ENCODE data around the gene PROX1.

GRCh38 chr1:213986020-213986924, 1.5 kb upstream of the PROX1 start:
- TF ChIP-seq CTCF (IDR thresholded peaks at IDR 0.05) (no peak), POLR2A (IDR thresholded peaks at IDR 0.05) (no peak)

All from body of pancreas (tissue), 4 donors.